Glutamatergic neuron (in vitro differentiated cells): ENCODE data around the gene RASGEF1C. TPM values are rescaled to one million over a fixed set of nuclear protein-coding genes. Genes with fewer than 3 reads are reported as not detected.
A peak's percentile ranks its signal among the peaks of the same experiment; 100 is the strongest.

Experiments used
- DNase-seq: peaks from one replicate; pipeline ENCODE4 v3.0.0; 2022
- H3K27ac Mint-ChIP-seq: one replicate; pipeline ENCODE4 v1.8.0; 2020; ENCODE audit warnings: mild to moderate bottlenecking, mixed read lengths, inconsistent platforms; ENCODE audit not compliant: unreplicated experiment
- H3K27me3 Mint-ChIP-seq: one replicate; pipeline ENCODE4 v1.8.0; 2020; ENCODE audit warnings: mild to moderate bottlenecking, moderate library complexity, mixed read lengths, inconsistent platforms; ENCODE audit not compliant: unreplicated experiment
- H3K36me3 Mint-ChIP-seq: one replicate; pipeline ENCODE4 v1.8.0; 2020; ENCODE audit warnings: mild to moderate bottlenecking, mixed read lengths, inconsistent platforms; ENCODE audit not compliant: unreplicated experiment
- H3K4me1 Mint-ChIP-seq: one replicate; pipeline ENCODE4 v1.8.0; 2020; ENCODE audit warnings: mild to moderate bottlenecking, low read depth, mixed read lengths, inconsistent platforms; ENCODE audit not compliant: unreplicated experiment
- H3K4me3 Mint-ChIP-seq: one replicate; pipeline ENCODE4 v1.8.0; 2020; ENCODE audit warnings: mild to moderate bottlenecking, mixed read lengths, inconsistent platforms; ENCODE audit not compliant: unreplicated experiment
- H3K9me3 Mint-ChIP-seq: one replicate; pipeline ENCODE4 v1.8.0; 2020; ENCODE audit warnings: mild to moderate bottlenecking, moderate library complexity, mixed read lengths, inconsistent platforms; ENCODE audit not compliant: unreplicated experiment
- CTCF ChIP-seq: fragments of 200-600 bp; sonication (generic); IDR thresholded peaks from one replicate; pipeline ENCODE4 v1.5.0; 2021; ENCODE audit not compliant: partially characterized antibody, unreplicated experiment
- total RNA-seq: library from RNA; stranded (reverse); fragmentation: NEBNext Ultra II Directional; extraction: Animal tissue kit (Norgen Biotek cat#: 25700); gene quantifications from one replicate; pipeline ENCODE4 v1.2.1, GENCODE V29; 2021; ENCODE audit not compliant: unreplicated experiment

RASGEF1C gene
- total RNA-seq, 1 donor from 2014 or later: 21.1 TPM

- Mint-ChIP-seq H3K4me3 (no peak overlapping the region), H3K4me1 (peaks cover 21% of the 10 kb centered on the region), H3K27me3 (peaks cover 3% of the 10 kb centered on the region), H3K36me3 (peaks cover 24% of the 10 kb centered on the region), H3K9me3 (peaks cover 5% of the 10 kb centered on the region), H3K27ac (no peak overlapping the region)
- DNase-seq: no peak
- no peak for TF ChIP-seq CTCF
Measured at GRCh38 chr5:180161420-180162303, 47.3 kb downstream of the RASGEF1C start.

- TF ChIP-seq CTCF: no peak
- Mint-ChIP-seq H3K4me3 (no peak overlapping the region), H3K27ac (no peak overlapping the region), H3K27me3 (peaks cover 9% of the 10 kb centered on the region), H3K9me3 (peaks cover 10% of the 10 kb centered on the region), H3K4me1 (peaks cover 27% of the 10 kb centered on the region), H3K36me3 (peaks cover 24% of the 10 kb centered on the region)
- no peak for DNase-seq
Measured at GRCh38 chr5:180160789-180161188, 48.2 kb downstream of the RASGEF1C start.

- peak overlapping the region; percentile 40 for H3K4me3 Mint-ChIP-seq
- TF ChIP-seq CTCF: no peak
- peaks cover 14% of the 10 kb centered on the region for H3K27me3 Mint-ChIP-seq
- peaks cover 24% of the 10 kb centered on the region for H3K36me3 Mint-ChIP-seq
- H3K9me3 Mint-ChIP-seq: peaks cover 15% of the 10 kb centered on the region
- DNase-seq: no peak
- H3K27ac Mint-ChIP-seq: peak overlapping the region; percentile 20
- H3K4me1 Mint-ChIP-seq: peaks cover 31% of the 10 kb centered on the region
Measured at GRCh38 chr5:180160215-180160614, 48.8 kb downstream of the RASGEF1C start.

GRCh38 chr5:180159756-180160155 is 49.3 kb downstream of the RASGEF1C start:
- peaks cover 13% of the 10 kb centered on the region for H3K27me3 Mint-ChIP-seq
- no peak for TF ChIP-seq CTCF
- H3K9me3 Mint-ChIP-seq: peaks cover 18% of the 10 kb centered on the region
- peaks cover 22% of the 10 kb centered on the region for H3K36me3 Mint-ChIP-seq
- H3K27ac Mint-ChIP-seq: peak overlapping the region; percentile 43
- DNase-seq: no peak
- H3K4me1 Mint-ChIP-seq: peaks cover 33% of the 10 kb centered on the region
- H3K4me3 Mint-ChIP-seq: no peak overlapping the region

GRCh38 chr5:180157866-180158265 is 51.1 kb downstream of the RASGEF1C start:
- peaks cover 19% of the 10 kb centered on the region for H3K36me3 Mint-ChIP-seq
- H3K4me3 Mint-ChIP-seq: no peak overlapping the region
- no peak for TF ChIP-seq CTCF
- H3K27ac Mint-ChIP-seq: peak overlapping the region; percentile 75
- H3K27me3 Mint-ChIP-seq: peaks cover 14% of the 10 kb centered on the region
- H3K9me3 Mint-ChIP-seq: peaks cover 23% of the 10 kb centered on the region
- peaks cover 38% of the 10 kb centered on the region for H3K4me1 Mint-ChIP-seq
- no peak for DNase-seq
